Common myeloid progenitor, CD34-positive (primary cell): Measurements from ENCODE around the gene PGLYRP1.

ENCODE experiments used
- CTCF ChIA-PET: fragments of 350-600 bp; sonication (Branson Sonifier 250); formaldehyde crosslinking; loops from one replicate; lab custom pipeline; 2021; ENCODE audit warnings: antibody characterized with exemption; lab: Charles Lee
- POLR2A ChIA-PET: fragments of 350-600 bp; sonication (Branson Sonifier 250); formaldehyde crosslinking; loops from one replicate; lab custom pipeline; 2021; ENCODE audit warnings: antibody characterized with exemption; lab: Charles Lee
- DNase-seq, 3 donors: peaks; one replicate each; pipeline versions ENCODE4 v3.0.0 to v3.0.0-alpha.2; 2013
- H3K27ac ChIP-seq, 2 experiments: 1 replicate in 1 of 2; 2 replicates in 1 of 2; pipeline ENCODE4 v1.7.0; 2013; ENCODE audit warnings: inconsistent platforms in 2 of 2, low read length in 2 of 2, mild to moderate bottlenecking in 2 of 2, low read depth in 1 of 2, moderate library complexity in 1 of 2; ENCODE audit not compliant: severe bottlenecking in 2 of 2, insufficient read depth in 1 of 2, poor library complexity in 1 of 2
- H3K27me3 ChIP-seq, 5 experiments: replicated peaks in 2 of 5; 1 replicate in 3 of 5; 2 replicates in 2 of 5; pipeline versions ENCODE4 v1.6.1 to v1.7.0; 2013; ENCODE audit warnings: low read length in 4 of 5, mild to moderate bottlenecking in 2 of 5, moderate library complexity in 2 of 5, inconsistent platforms in 1 of 5; ENCODE audit not compliant: insufficient read depth in 5 of 5, control insufficient read depth in 4 of 5
- H3K36me3 ChIP-seq, 4 experiments: 1 replicate in 2 of 4; 2 replicates in 2 of 4; pipeline versions ENCODE4 v1.6.1 to v1.7.0; 2013; ENCODE audit warnings: low read length in 3 of 4, control low read depth in 1 of 4, mild to moderate bottlenecking in 1 of 4; ENCODE audit not compliant: control insufficient read depth in 4 of 4, insufficient read depth in 4 of 4
- H3K4me1 ChIP-seq, 4 experiments: 1 replicate in 3 of 4; 2 replicates in 1 of 4; pipeline versions ENCODE4 v1.6.1 to v1.7.1; 2013; ENCODE audit warnings: low read length in 3 of 4, mild to moderate bottlenecking in 3 of 4, control low read depth in 1 of 4, inconsistent platforms in 1 of 4, moderate library complexity in 1 of 4; ENCODE audit not compliant: control insufficient read depth in 4 of 4, insufficient read depth in 4 of 4; ENCODE audit errors: control extremely low read depth in 1 of 4
- H3K4me3 ChIP-seq, 7 experiments: 1 replicate in 4 of 7; 2 replicates in 3 of 7; pipeline versions ENCODE4 v1.5.1 to v1.7.0; 2013; ENCODE audit warnings: mild to moderate bottlenecking in 7 of 7, low read length in 6 of 7, moderate library complexity in 6 of 7, inconsistent platforms in 2 of 7, low read depth in 2 of 7, control low read depth in 1 of 7; ENCODE audit not compliant: insufficient read depth in 4 of 7, control insufficient read depth in 1 of 7; ENCODE audit errors: extremely low read depth in 1 of 7
- H3K9me3 ChIP-seq, 5 experiments: 1 replicate in 4 of 5; 2 replicates in 1 of 5; pipeline versions ENCODE4 v1.6.1 to v1.7.1; 2013; ENCODE audit warnings: low read length in 4 of 5, mild to moderate bottlenecking in 2 of 5, inconsistent platforms in 1 of 5, low read depth in 1 of 5, moderate library complexity in 1 of 5; ENCODE audit not compliant: control insufficient read depth in 4 of 5, insufficient read depth in 2 of 5; ENCODE audit errors: control extremely low read depth in 1 of 5
- WGBS: methylation state at CpG from one replicate; pipeline ENCODE4 v1.1.5; 2013; ENCODE audit not compliant: insufficient coverage; 5-methylcytosine and 5-hydroxymethylcytosine counted together

PGLYRP1 gene

DNA sequence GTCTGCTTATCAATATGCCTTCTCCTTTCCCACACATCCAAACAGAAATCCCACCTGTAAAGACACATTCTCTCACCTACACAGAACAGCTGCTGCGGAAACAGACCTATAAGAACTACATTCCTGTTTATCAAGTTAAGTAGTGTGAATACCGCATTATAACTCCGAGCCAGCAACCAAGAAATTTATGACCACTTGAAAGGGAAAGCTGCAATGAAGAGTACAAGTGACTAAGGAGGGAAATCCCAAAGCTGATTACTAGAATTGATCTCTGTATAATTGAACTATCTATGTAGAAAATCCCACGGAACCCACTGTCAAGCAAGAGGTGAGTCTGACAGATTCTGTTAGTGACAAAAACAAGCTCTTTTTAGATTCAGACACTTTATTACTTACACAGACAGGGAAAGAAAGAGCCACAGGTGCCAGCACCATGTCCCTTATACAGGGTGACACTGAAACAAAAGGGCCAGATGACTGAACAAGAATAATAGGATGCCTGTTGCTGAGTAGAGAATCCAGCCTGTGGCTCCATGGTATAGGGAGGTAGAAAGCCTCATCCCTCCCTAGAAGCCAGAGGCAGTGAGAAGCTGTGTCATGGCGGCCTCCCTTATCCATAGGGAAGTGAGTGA lies 19.5 kb upstream of the PGLYRP1 start:
- DNase-seq: no peak
- Histone ChIP-seq H3K9me3 (peaks cover 0 to 5% (median 2%) of the 10 kb centered on the region in 5 experiments), H3K27ac (no peak overlapping the region), H3K27me3 (peaks cover 3 to 66% (median 20%) of the 10 kb centered on the region in 5 experiments), H3K4me1 (no peaks in the 10 kb centered on the region), H3K36me3 (no peaks in the 10 kb centered on the region), H3K4me3 (no peak overlapping the region)
- ChIA-PET CTCF (interaction anchor here (1.1 to 2.4 kb wide), 3 partner anchors 10 to 19 kb away, joined by 3 to 16 read pairs (median 5); partner anchors contain the start of gene PGLYRP1), POLR2A (interaction anchor here (0.6 kb wide), 1 partner anchor 380 kb away, joined by 3 read pairs; no protein-coding TSS in a partner anchor)
- WGBS: 100% methylated on average over 1 of the region's 5 CpGs

GRCh38 chr19:46040952-46041500 lies 18.2 kb upstream of the PGLYRP1 start, which contains the start of gene IGFL4:
Gene IGFL4 (minus strand): TSS chr19:46041002. CDS start chr19:46040962, 40 bp downstream.
- Histone ChIP-seq H3K4me3 (no peak within 1 kb of the TSS), H3K27me3 (peaks cover 3 to 62% (median 18%) of the 10 kb centered on the region in 5 experiments), H3K27ac (no peak within 1 kb of the TSS), H3K9me3 (peaks cover 0 to 7% (median 2%) of the 10 kb centered on the region in 5 experiments), H3K4me1 (no peaks in the 10 kb centered on the region), H3K36me3 (no peaks in the 10 kb centered on the region)
- WGBS: 80% methylated on average over 5 of the region's 7 CpGs
- POLR2A ChIA-PET: no interaction called here
- DNase-seq: no peak
- CTCF ChIA-PET: no interaction called here

- no peaks in the 10 kb centered on the region for H3K4me1 ChIP-seq
- no peak overlapping the region for H3K4me3 ChIP-seq
- WGBS: 98% methylated on average over 5 of the region's 6 CpGs
- peaks cover 3 to 59% (median 15%) of the 10 kb centered on the region in 5 experiments for H3K27me3 ChIP-seq
- no peaks in the 10 kb centered on the region for H3K36me3 ChIP-seq
- CTCF ChIA-PET: no interaction called here
- DNase-seq: no peak
- peaks cover 0 to 7% (median 2%) of the 10 kb centered on the region in 5 experiments for H3K9me3 ChIP-seq
- no peak overlapping the region for H3K27ac ChIP-seq
- POLR2A ChIA-PET: interaction anchor here (0.6 kb wide), 1 partner anchor 383 kb away, joined by 4 read pairs; no protein-coding TSS in a partner anchor
These were observed 17.3 kb upstream of the PGLYRP1 start for GRCh38 chr19:46040125-46040524.

DNA sequence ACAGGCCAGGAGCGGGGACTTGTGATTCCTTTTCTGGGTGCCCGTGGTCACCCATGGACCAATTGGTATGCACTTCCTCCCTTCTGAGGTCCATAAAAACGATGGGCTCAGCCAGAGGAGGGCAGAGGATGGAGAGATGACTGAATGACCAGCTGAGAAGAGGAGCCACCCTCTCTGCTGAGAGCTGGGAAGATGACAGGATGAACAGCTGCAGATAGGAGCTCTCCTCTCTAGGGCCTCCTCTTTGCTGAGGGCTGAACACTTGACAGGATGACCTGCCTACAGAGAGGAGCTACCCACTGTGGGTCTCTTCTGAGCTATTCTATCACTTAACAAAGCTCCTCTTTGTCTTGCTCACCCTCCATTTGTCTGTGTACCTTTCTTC lies 13.9 kb upstream of the PGLYRP1 start:
- 29% methylated on average over 1 of the region's 3 CpGs for WGBS
- ChIA-PET CTCF (interaction anchor here (0.8 kb wide), 1 partner anchor 153 kb away, joined by 3 read pairs; no protein-coding TSS in a partner anchor), POLR2A (no interaction called here)
- peaks cover 0 to 8% (median 2%) of the 10 kb centered on the region in 5 experiments for H3K9me3 ChIP-seq
- DNase-seq: no peak
- H3K4me1 ChIP-seq: no peaks in the 10 kb centered on the region
- H3K36me3 ChIP-seq: no peaks in the 10 kb centered on the region
- no peak overlapping the region for H3K27ac ChIP-seq
- H3K4me3 ChIP-seq: no peak overlapping the region
- peaks cover 0 to 60% (median 4%) of the 10 kb centered on the region in 5 experiments for H3K27me3 ChIP-seq

DNA sequence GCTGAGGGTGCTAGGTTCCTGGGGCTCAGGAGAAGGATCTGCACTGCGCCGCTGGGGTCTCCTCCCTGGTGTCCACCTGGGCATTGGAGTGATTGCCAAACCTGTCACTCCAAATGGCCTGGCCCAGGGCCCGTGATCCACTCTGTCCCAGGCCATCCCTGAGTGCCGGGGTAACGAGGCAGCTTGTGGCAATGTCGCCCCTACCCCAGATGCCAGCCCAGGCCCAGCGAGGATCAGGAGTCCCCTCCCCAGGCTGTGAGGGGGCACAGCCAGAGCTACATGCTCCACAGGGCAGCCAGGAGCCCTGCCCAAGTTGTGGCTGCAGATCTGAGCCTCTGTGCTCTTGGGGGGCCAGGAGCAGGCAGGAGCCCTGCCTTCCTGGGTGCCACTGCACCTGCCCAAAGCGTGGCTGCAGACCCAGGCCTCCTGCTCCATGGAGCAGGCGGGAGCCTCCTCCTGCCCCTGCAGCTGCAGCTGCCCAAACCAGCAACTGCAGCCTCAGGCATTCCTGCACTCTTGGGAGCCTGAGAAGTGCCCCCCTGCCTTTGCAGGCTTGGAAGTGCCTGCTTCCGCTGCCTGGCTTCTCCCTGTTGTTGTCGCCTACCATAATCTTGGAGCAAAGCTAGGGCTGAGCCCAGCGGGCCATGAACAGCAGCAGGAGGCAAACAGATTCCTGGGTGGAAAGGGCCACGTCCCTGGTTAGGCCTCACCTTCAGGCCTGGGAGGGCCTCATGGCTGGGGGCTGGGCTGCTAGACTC lies 13.3 kb upstream of the PGLYRP1 start:
- peaks cover 0 to 8% (median 2%) of the 10 kb centered on the region in 5 experiments for H3K9me3 ChIP-seq
- DNase-seq: no peak
- no peak overlapping the region for H3K4me3 ChIP-seq
- peaks cover 0 to 54% (median 4%) of the 10 kb centered on the region in 5 experiments for H3K27me3 ChIP-seq
- ChIA-PET POLR2A (no interaction called here), CTCF (no interaction called here)
- H3K27ac ChIP-seq: no peak overlapping the region
- no peaks in the 10 kb centered on the region for H3K4me1 ChIP-seq
- H3K36me3 ChIP-seq: no peaks in the 10 kb centered on the region
- 85% methylated on average over 13 of the region's 13 CpGs for WGBS

GRCh38 chr19:46035546-46035945 lies 12.7 kb upstream of the PGLYRP1 start:
- CTCF ChIA-PET: no interaction called here

More at GRCh38 chr19:46035546-46035945, 12.7 kb upstream of the PGLYRP1 start:
- DNase-seq: no peak
- Histone ChIP-seq H3K9me3 (peaks cover 0 to 8% (median 2%) of the 10 kb centered on the region in 5 experiments), H3K27me3 (peaks cover 0 to 52% (median 6%) of the 10 kb centered on the region in 5 experiments), H3K4me3 (no peak overlapping the region), H3K36me3 (no peaks in the 10 kb centered on the region), H3K27ac (no peak overlapping the region), H3K4me1 (no peaks in the 10 kb centered on the region)
- POLR2A ChIA-PET: no interaction called here
- WGBS: 93% methylated on average over 3 of the region's 6 CpGs
